Parietal lobe (tissue), 2 donors: Measurements from ENCODE around the gene FAM161B. TPM values are rescaled to one million over a fixed set of nuclear protein-coding genes. Genes with fewer than 3 reads are reported as not detected.

Experiments used
- small RNA-seq: library from RNA; depleted of rRNA; stranded (forward); fragments of <200 nt; gene quantifications from one replicate; pipeline ENCODE3, GENCODE V24; 2014; ENCODE audit warnings: low replicate concordance
- total RNA-seq: library from RNA; depleted of rRNA; stranded (reverse); fragments of >200 nt; gene quantifications from one replicate; pipeline ENCODE4 v1.2.3, GENCODE V29; 2014

Gene FAM161B
- total RNA-seq = 29.7 TPM

GRCh38 chr14:73949752-73950734 lies at the start of gene FAM161B, which contains the start of gene COQ6:
FAM161B (minus strand) TSS chr14:73950094; CDS start chr14:73950026, 68 bp downstream.
COQ6 (plus strand) TSS chr14:73950302; CDS start chr14:73950333, 31 bp downstream.

DNA sequence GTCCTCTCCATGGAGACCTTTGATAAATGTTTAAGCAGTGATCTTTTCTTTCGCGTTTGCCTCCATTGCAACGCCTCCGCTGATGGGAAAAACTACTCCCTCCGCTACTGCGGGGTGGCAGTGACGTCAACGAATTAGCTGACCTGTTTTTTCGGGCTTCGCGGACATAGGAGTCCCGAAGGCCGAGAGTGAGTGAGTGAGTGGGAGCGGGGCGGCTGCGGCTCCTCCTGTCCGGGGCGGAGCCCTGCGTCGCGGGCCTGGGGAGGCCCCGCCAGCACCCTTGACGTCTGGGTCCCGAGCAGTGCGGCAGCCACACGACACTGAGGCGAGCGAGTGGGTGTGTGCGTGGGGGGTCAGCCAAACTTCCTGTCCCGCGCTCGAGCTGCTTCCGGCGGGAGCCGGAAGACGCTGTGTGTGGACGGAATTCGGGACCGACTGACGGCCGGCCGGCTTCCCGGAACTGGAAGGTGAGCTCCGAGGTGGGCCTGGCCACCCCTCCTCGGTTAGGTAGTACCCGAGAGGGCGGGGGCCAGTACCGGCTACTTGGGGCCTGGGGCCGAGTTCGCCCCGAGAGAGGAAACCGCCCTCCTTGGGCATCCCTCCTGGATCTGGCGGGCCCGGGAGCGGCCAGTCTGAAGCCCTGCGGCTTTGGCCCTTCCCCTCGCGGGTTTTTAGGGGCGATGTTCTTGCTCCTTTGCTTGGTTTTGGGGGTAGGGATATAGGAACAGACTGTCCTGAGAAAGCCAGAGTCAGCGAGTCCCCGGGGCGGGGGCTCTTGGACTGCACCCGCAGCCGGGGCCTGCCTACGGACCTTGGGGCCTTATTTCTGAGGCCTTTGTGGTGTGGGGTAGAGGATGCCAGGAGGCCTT lies 63.2 kb downstream of the FAM161B start, which contains the start of gene ZNF410:
Gene ZNF410, plus strand, starts transcription at position 411 of the 869 bp plus-strand sequence. CDS start 5,317 bp downstream, outside the sequence.

Small RNA genes within 50 kb of the gene (small RNA-seq; reads per million reads assigned to genes)
- not detected for gene RF00019

Other genes starting within 250 kb of the FAM161B start
- gene PNMA1, start 235.7 kb downstream of the FAM161B start, total RNA-seq = 85.1 TPM
- 9.4 TPM for gene PTGR2, start 98.3 kb downstream of the FAM161B start, total RNA-seq
- 84.5 TPM for gene ZNF410, start 63.2 kb downstream of the FAM161B start, total RNA-seq
- gene COQ6, start 208 bp upstream of the FAM161B start, total RNA-seq = 37.9 TPM
- gene ENTPD5, start 69.2 kb upstream of the FAM161B start, total RNA-seq = 9.4 TPM
- gene BBOF1, start 69.3 kb upstream of the FAM161B start, total RNA-seq = 11.9 TPM
- 32.2 TPM for gene ALDH6A1, start 134.4 kb upstream of the FAM161B start, total RNA-seq
- gene LIN52, start 134.9 kb upstream of the FAM161B start, total RNA-seq = 18.2 TPM